Breast epithelium (tissue), 4 donors: ENCODE measurements around the gene METTL16. TPM values are rescaled to one million over a fixed set of nuclear protein-coding genes. Genes with fewer than 3 reads are reported as not detected.
"Not testable (repeated sequence)": the region's sequence is repeated elsewhere in the genome, so short reads cannot be mapped to it uniquely, and the experiment has no call there.

ENCODE experiments used
- DNase-seq, 2 donors: peaks; one replicate each; pipeline ENCODE4 v3.0.0-alpha.2; 2019; ENCODE audit warnings: low spot score in 2 of 2
- H3K27ac ChIP-seq, 2 donors: fragments of 200-600 bp; sonication (generic) in 1 of 2; one replicate each; pipeline ENCODE4 v1.5.1; 2016 to 2019; ENCODE audit warnings: mild to moderate bottlenecking in 1 of 2
- H3K27me3 ChIP-seq, 2 donors: fragments of 200-600 bp; sonication (generic) in 1 of 2; one replicate each; pipeline versions ENCODE4 v1.5.1 to v1.6.0; 2017 to 2019; ENCODE audit warnings: control low read depth in 1 of 2, mild to moderate bottlenecking in 1 of 2
- H3K36me3 ChIP-seq: fragments of 200-600 bp; one replicate; pipeline ENCODE4 v1.5.1; 2019
- H3K4me1 ChIP-seq, 2 donors: fragments of 200-600 bp; sonication (generic); one replicate each; pipeline ENCODE4 v1.5.1; 2016 to 2019; ENCODE audit warnings: control low read depth in 1 of 2
- H3K4me3 ChIP-seq, 3 donors: fragments of 200-600 bp; sonication (generic); 1 replicate in 2 of 3; 2 replicates in 1 of 3; pipeline ENCODE4 v1.5.1; 2016 to 2019; ENCODE audit warnings: mild to moderate bottlenecking in 3 of 3, moderate library complexity in 2 of 3
- H3K9me3 ChIP-seq, 2 donors: fragments of 200-600 bp; sonication (generic) in 1 of 2; one replicate each; pipeline ENCODE4 v1.5.1; 2016 to 2019; ENCODE audit warnings: control low read depth in 1 of 2
- CTCF ChIP-seq, 3 donors: fragments of 450-650 bp; IDR thresholded peaks; one replicate each; pipeline ENCODE4 v1.5.1; 2016 to 2017; ENCODE audit warnings: antibody characterized with exemption in 3 of 3, mild to moderate bottlenecking in 3 of 3, moderate library complexity in 3 of 3
- POLR2A ChIP-seq: fragments of 450-650 bp; IDR thresholded peaks from one replicate; pipeline ENCODE4 v1.6.1; 2016; ENCODE audit warnings: antibody characterized with exemption, mild to moderate bottlenecking, moderate library complexity
- POLR2AphosphoS5 ChIP-seq, 3 donors: sonication (generic); formaldehyde crosslinking; IDR thresholded peaks; one replicate each; pipeline ENCODE4 v1.6.1; 2017; ENCODE audit warnings: antibody characterized with exemption in 3 of 3
- intact Hi-C: fragments of 100-400 bp; cut with DNase I; formaldehyde crosslinking; loops from one replicate; pipeline ENCODE4 v1.15.1; 2023; ENCODE audit warnings: low total_unique reads
- total RNA-seq, 3 donors: library from RNA; depleted of rRNA; stranded (reverse); fragments of >200 nt; gene quantifications; one replicate each; pipeline ENCODE4 v1.1.0, GENCODE V29; 2016

Gene METTL16
- total RNA-seq, 3 donors from 2014 or later = 25.6 to 46.4 (median 26.9) TPM

- DNase-seq = no peak
- H3K4me1 ChIP-seq = no peaks in the 10 kb centered on the region
- H3K4me3 ChIP-seq = no peak overlapping the region
- TF ChIP-seq POLR2A (no peak), CTCF (IDR thresholded peaks at IDR 0.05) (no peak), POLR2AphosphoS5 (IDR thresholded peaks at IDR 0.05) (no peak)
- no peaks in the 10 kb centered on the region for H3K36me3 ChIP-seq
- H3K27ac ChIP-seq = no peak overlapping the region
- no peaks in the 10 kb centered on the region for H3K27me3 ChIP-seq
- intact Hi-C loops = no loop called here
- no peaks in the 10 kb centered on the region for H3K9me3 ChIP-seq
Measured at GRCh38 chr17:2547176-2547575, 35.5 kb upstream of the METTL16 start.

DNA sequence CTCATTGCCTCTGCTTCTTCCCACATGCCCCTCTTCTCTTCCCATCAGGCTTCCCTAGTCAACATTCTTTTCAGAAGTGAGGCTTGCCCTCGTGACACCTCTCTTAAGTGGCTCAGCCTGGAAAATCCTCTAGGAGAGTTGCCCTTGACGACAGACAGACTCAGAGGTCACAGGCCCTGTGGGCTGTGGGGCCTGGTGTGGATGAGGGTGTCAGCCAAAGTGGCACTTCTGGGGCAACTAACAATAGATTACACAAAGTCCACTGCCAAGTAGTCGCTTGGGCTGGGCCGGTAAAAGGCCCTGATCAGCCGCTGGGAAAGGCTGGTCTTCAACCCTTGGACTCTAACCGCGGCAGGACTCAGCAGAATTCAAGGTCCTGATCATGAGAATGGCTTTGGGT is 33.7 kb upstream of the METTL16 start:
- H3K36me3 ChIP-seq = no peaks in the 10 kb centered on the region
- intact Hi-C loops = no loop called here
- no peaks in the 10 kb centered on the region for H3K9me3 ChIP-seq
- H3K27me3 ChIP-seq = no peaks in the 10 kb centered on the region
- no peaks in the 10 kb centered on the region for H3K4me1 ChIP-seq
- H3K4me3 ChIP-seq = no peak overlapping the region
- no peak for TF ChIP-seq POLR2A
- no peak for TF ChIP-seq CTCF (IDR thresholded peaks at IDR 0.05)
- TF ChIP-seq POLR2AphosphoS5 (IDR thresholded peaks at IDR 0.05) = no peak
- no peak overlapping the region for H3K27ac ChIP-seq
- DNase-seq = no peak

GRCh38 chr17:2542456-2542855 is 30.8 kb upstream of the METTL16 start:
- Histone ChIP-seq H3K27me3 (no peaks in the 10 kb centered on the region), H3K4me3 (no peak overlapping the region), H3K4me1 (no peaks in the 10 kb centered on the region), H3K9me3 (no peaks in the 10 kb centered on the region), H3K36me3 (no peaks in the 10 kb centered on the region), H3K27ac (no peak overlapping the region)
- no peak for DNase-seq
- TF ChIP-seq POLR2AphosphoS5 (IDR thresholded peaks at IDR 0.05) (no peak), CTCF (IDR thresholded peaks at IDR 0.05) (no peak), POLR2A (no peak)
- intact Hi-C loops = no loop called here

GRCh38 chr17:2542056-2542455 is 30.4 kb upstream of the METTL16 start:
- Histone ChIP-seq H3K4me1 (no peaks in the 10 kb centered on the region), H3K9me3 (no peaks in the 10 kb centered on the region), H3K27ac (no peak overlapping the region), H3K36me3 (no peaks in the 10 kb centered on the region), H3K4me3 (no peak overlapping the region), H3K27me3 (no peaks in the 10 kb centered on the region)
- intact Hi-C loops = no loop called here
- no peak for TF ChIP-seq CTCF (IDR thresholded peaks at IDR 0.05)
- no peak for TF ChIP-seq POLR2A
- no peak for TF ChIP-seq POLR2AphosphoS5 (IDR thresholded peaks at IDR 0.05)
- no peak for DNase-seq

GRCh38 chr17:2537579-2537978 is 25.9 kb upstream of the METTL16 start:
- H3K4me3 ChIP-seq, intact Hi-C loops, H3K4me1 ChIP-seq, H3K9me3 ChIP-seq, H3K27me3 ChIP-seq, H3K36me3 ChIP-seq, DNase-seq: not testable (repeated sequence)
- peak overlapping the region; percentile 56 to 61 for H3K27ac ChIP-seq

- no peaks in the 10 kb centered on the region for H3K36me3 ChIP-seq
- H3K4me1 ChIP-seq = no peaks in the 10 kb centered on the region
- H3K27ac ChIP-seq = no peak overlapping the region
- no peak overlapping the region for H3K4me3 ChIP-seq
- no peaks in the 10 kb centered on the region for H3K9me3 ChIP-seq
- intact Hi-C loops = no loop called here
- DNase-seq = no peak
- H3K27me3 ChIP-seq = no peaks in the 10 kb centered on the region
- no peak for TF ChIP-seq CTCF (IDR thresholded peaks at IDR 0.05)
- no peak for TF ChIP-seq POLR2AphosphoS5 (IDR thresholded peaks at IDR 0.05)
- no peak for TF ChIP-seq POLR2A
Measured at GRCh38 chr17:2532146-2532720, 20.5 kb upstream of the METTL16 start.

DNA sequence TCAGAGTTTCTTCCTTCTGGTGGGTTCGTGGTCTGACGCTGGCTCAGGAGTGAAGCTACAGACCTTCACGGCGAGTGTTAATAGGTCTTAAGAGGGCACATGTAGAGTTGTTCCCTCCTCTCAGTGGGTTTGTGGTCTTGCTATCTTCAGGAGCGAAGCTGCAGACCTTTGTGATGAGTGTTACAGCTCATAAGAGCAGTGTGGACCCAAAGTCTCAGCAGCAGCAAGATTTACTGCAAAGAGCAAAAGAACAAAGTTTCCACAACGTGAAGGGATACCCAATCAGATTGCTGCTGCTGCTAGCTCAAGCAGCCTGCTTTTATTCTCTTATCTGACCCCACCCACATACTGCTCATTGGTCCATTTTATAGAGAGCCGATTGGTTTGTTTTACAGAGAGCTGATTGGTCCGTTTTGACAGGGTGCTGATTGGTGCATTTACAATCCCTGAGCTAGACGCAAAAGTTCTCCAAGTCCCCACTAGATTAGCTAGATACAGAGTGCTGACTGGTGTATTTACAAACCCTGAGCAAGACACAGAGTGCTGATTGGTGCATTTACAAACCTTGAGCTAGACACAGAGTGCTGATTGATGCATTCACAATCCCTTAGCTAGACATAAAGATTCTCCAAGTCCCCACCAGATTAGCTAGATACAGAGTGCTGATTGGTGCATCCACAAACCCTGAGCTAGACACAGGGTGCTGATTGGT is 19.7 kb upstream of the METTL16 start:
- H3K36me3 ChIP-seq, H3K4me3 ChIP-seq, DNase-seq, H3K27me3 ChIP-seq, H3K27ac ChIP-seq, H3K4me1 ChIP-seq, H3K9me3 ChIP-seq, intact Hi-C loops: not testable (repeated sequence)
